ENCODE results near the gene CASP5.

DNA sequence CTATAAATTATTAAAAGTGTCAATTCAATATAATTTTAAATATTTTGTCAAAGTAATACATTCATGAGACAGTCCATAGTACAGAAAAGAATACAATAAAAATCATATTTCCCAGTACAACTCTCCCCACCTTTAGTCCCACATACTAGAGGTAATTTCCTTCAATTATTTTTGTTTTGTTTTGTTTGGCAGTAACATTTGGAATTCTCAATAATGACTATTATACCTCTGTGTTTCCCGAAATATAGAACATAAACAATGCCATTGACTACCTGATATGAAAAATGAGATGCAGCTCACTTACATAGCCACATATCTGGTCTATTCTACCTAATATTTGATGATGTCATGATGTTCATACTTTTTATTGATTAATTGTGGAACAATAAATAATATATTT lies 30.2 kb downstream of the CASP5 start:
- TF ChIP-seq, protein P1, sequence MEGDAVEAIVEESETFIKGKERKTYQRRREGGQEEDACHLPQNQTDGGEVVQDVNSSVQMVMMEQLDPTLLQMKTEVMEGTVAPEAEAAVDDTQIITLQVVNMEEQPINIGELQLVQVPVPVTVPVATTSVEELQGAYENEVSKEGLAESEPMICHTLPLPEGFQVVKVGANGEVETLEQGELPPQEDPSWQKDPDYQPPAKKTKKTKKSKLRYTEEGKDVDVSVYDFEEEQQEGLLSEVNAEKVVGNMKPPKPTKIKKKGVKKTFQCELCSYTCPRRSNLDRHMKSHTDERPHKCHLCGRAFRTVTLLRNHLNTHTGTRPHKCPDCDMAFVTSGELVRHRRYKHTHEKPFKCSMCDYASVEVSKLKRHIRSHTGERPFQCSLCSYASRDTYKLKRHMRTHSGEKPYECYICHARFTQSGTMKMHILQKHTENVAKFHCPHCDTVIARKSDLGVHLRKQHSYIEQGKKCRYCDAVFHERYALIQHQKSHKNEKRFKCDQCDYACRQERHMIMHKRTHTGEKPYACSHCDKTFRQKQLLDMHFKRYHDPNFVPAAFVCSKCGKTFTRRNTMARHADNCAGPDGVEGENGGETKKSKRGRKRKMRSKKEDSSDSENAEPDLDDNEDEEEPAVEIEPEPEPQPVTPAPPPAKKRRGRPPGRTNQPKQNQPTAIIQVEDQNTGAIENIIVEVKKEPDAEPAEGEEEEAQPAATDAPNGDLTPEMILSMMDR (conservative IDR thresholded peaks at IDR 0.05 in 1 of 2, IDR thresholded peaks at IDR 0.05 in 1 of 2; ENCODE audit: extremely low read depth in 1 of 2, insufficient read depth in 1 of 2, low read depth in 1 of 2, low read length in 2 of 2) = no peak
- TF ChIP-seq EZH2 (IDR thresholded peaks at IDR 0.05; ENCODE audit: borderline replicate concordance, low read length) = no peak

Data from mammary epithelial cell (primary cell).